VCaP (cell line): Measurements from ENCODE around the gene CMTM4.
"Not testable (repeated sequence)": the region's sequence is repeated elsewhere in the genome, so short reads cannot be mapped to it uniquely, and the experiment has no call there.

Experiments used
- H3K27ac ChIP-seq: fragments of 450-650 bp; 2 replicates; pipeline ENCODE4 v1.5.1; 2017
- TF ChIP-seq, protein P1 (sequence below): fragments of 450-650 bp; conservative IDR thresholded peaks from 2 replicates; pipeline ENCODE4 v1.5.1; 2017; ENCODE audit warnings: mild to moderate bottlenecking, moderate library complexity

CMTM4 gene

DNA sequence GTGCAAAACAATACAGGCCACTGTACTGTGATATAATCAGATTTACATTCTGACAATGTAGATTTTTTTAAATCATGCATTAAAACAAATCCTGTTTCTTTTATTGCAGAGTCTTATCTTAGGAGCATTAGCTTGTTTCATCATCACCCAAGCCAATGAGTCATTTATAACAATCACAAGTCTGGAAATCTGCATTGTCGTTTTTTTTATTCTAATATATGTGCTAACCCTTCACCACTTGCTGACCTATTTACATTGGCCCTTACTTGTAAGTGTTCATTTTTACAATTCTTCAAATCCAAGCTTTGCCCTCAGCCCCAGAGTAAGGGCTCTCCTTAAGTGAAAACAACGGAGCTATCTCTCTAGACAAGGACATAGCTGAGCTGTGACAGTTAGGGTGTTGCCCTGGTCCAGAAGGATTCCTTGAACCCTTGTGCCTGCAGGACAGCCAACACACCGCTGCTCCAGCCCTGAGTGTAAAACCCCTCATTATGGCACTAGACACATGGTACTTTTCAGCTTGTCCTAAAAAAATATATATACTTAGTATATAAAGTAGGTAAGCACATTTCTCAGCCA lies 126.6 kb downstream of the CMTM4 start:
- no peak overlapping the region for H3K27ac ChIP-seq
- TF ChIP-seq, protein P1, sequence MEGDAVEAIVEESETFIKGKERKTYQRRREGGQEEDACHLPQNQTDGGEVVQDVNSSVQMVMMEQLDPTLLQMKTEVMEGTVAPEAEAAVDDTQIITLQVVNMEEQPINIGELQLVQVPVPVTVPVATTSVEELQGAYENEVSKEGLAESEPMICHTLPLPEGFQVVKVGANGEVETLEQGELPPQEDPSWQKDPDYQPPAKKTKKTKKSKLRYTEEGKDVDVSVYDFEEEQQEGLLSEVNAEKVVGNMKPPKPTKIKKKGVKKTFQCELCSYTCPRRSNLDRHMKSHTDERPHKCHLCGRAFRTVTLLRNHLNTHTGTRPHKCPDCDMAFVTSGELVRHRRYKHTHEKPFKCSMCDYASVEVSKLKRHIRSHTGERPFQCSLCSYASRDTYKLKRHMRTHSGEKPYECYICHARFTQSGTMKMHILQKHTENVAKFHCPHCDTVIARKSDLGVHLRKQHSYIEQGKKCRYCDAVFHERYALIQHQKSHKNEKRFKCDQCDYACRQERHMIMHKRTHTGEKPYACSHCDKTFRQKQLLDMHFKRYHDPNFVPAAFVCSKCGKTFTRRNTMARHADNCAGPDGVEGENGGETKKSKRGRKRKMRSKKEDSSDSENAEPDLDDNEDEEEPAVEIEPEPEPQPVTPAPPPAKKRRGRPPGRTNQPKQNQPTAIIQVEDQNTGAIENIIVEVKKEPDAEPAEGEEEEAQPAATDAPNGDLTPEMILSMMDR, result no peak

DNA sequence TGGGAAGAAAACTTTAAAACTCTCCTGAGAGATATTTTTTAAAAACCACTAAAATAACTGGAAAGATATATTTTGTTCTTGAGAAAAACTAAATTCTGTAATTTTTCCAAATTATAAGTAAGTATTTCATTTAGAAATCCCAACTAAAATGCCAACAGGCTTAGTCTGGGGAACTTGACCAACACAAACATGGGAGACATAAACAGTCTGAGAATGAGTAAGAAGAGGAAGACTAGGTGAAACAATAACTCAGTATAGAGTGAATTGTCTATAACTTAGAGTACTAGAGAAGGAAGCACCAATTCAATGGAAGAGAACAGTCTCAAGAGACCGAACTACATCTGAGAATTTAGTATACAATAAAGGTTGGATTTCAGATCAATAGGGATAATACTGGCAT lies 127.4 kb downstream of the CMTM4 start:
- TF ChIP-seq, protein P1, result no peak
- H3K27ac ChIP-seq, result no peak overlapping the region

DNA sequence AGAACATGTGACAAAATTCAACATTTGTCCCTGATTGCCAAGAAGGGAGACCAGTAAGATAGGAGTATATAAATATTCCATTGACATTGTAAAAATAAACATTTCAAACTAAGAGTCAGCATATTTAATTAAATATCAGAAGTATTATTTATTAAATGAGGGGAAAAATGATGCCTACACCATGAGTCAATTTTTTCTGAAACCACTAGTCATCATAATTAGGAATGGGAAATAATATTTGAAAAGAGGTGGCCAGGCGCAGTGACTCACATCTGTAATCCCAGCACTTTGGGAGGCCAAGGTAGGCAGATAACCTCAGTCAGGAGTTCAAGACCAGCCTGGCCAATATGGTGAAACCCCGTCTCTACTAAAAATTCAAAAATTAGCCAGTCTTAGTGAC lies 128.2 kb downstream of the CMTM4 start:
- no peak overlapping the region for H3K27ac ChIP-seq
- TF ChIP-seq, protein P1, result no peak

DNA sequence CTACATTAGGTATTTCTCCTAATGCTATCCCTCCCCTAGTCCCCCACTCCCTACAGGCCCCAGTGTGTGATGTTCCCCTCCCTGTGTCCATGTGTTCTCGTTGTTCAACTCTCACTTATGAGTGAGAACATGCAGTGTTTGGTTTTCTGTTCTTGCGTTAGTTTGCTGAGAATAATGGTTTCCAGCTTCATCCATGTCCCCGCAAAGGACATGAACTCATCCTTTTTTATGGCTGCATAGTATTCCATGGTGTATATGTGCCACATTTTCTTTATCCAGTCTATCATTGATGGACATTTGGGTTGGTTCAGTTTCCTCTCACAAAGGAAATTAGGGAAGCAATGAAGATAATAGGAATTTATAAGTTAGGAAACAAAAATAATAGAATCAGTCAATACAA lies 129.3 kb downstream of the CMTM4 start:
- not testable (repeated sequence) for H3K27ac ChIP-seq

DNA sequence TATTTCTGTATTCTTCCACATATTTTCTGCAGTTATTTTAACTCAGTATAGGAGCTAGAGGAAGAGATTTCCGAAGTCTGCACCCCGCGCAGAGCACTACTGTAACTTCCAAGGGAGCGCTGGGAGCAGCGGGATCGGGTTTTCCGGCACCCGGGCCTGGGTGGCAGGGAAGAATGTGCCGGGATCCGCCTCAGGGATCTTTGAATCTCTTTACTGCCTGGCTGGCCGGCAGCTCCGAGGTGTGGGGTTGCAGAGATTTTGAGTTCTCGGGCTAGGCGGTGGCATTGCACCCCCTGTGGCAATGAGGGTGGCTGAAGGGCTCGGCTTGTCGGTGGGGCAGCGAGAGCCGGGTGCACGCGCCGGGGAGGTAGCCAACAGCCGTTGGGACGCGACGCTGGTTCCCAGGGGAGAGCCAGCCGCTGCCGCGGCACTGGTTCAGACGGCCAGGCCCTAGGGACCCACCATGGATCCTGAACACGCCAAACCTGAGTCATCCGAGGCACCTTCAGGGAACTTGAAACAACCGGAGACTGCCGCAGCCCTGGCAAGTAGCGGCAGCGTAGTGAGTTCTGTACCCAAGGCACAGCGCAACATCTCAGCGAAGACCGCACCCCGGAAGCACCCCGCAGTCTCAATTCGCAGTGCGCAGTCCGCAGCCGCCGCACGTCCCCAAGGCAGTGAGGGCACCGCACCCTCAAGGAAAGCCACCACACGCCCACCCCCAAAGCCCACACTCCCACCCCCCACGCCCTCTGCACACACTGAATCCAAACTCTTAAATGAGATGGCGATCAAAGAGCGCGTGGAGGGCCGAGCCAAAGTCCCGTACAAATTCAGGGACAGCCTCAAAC lies 130.3 kb downstream of the CMTM4 start, which contains the start of gene CMTM1:
CMTM1 (plus strand) TSS at position 389 of the 851 bp plus-strand sequence; CDS start at position 464, 75 bp downstream.
- TF ChIP-seq, protein P1, result no peak
- no peak within 1 kb of the TSS for H3K27ac ChIP-seq
